PFSK-1 (cell line): Measurements from ENCODE around the gene SMPDL3B.

Experiments
- POLR2AphosphoS5 ChIP-seq: IDR thresholded peaks from 2 replicates; pipeline ENCODE4 v1.6.1; 2012; ENCODE audit warnings: low read depth, mild to moderate bottlenecking, control low read depth, low read length, moderate library complexity
- REST ChIP-seq, 2 experiments: IDR thresholded peaks; 2 replicates each; pipeline versions ENCODE4 v1.6.1 to v1.8.0; 2011 to 2012; ENCODE audit warnings: low read depth in 2 of 2, low read length in 2 of 2, control low read depth in 1 of 2, inconsistent platforms in 1 of 2, mild to moderate bottlenecking in 1 of 2, moderate library complexity in 1 of 2; ENCODE audit not compliant: insufficient read depth in 1 of 2
- TAF1 ChIP-seq: IDR thresholded peaks from 2 replicates; pipeline ENCODE4 v1.6.1; 2012; ENCODE audit warnings: low read length, control low read depth, borderline replicate concordance; ENCODE audit not compliant: insufficient read depth

GRCh38 chr1:27963393-27963792 is 28.6 kb downstream of the SMPDL3B start:
- no peak for TF ChIP-seq POLR2AphosphoS5
- TF ChIP-seq TAF1 = no peak
- no peak for TF ChIP-seq REST (IDR thresholded peaks at IDR 0.05; ENCODE audit: insufficient read depth in 1 of 2, low read depth in 2 of 2, low read length in 2 of 2)
